T-cell (primary cell): Measurements from ENCODE around the gene ROBO1. TPM values are rescaled to one million over a fixed set of nuclear protein-coding genes. Genes with fewer than 3 reads are reported as not detected.

Experiments used
- ATAC-seq, 4 experiments: fragments of 200-7000 bp in 3 of 4; fragments of 150-1000 bp in 1 of 4; cut with Tn5 transposase; replicated peaks in 1 of 4; 1 replicate in 3 of 4; 2 replicates in 1 of 4; pipeline ENCODE4 v1.10.0; 2021; ENCODE audit warnings: moderate library complexity in 3 of 4, mild to moderate bottlenecking in 2 of 4, moderate number of reproducible peaks in 1 of 4
- CTCF ChIA-PET, 2 donors: fragments of 300-600 bp; sonication (Branson Sonifier 250); formaldehyde crosslinking; loops; one replicate each; lab custom pipeline; 2022; ENCODE audit warnings: antibody characterized with exemption in 2 of 2; lab: Charles Lee
- POLR2A ChIA-PET, 2 donors: fragments of 300-600 bp; sonication (Branson Sonifier 250); formaldehyde crosslinking; loops; one replicate each; lab custom pipeline; 2022; ENCODE audit warnings: antibody characterized with exemption in 2 of 2; lab: Charles Lee
- DNase-seq, 35 experiments: peaks; one replicate each; pipeline versions ENCODE4 v3.0.0 to v3.0.0-alpha.2; 2013 to 2023
- H3K27ac ChIP-seq: one replicate; pipeline ENCODE4 v1.5.1; 2013; ENCODE audit warnings: low read length
- H3K27me3 ChIP-seq, 2 experiments: replicated peaks in 1 of 2; 1 replicate in 1 of 2; 2 replicates in 1 of 2; pipeline versions ENCODE4 v1.6.1 to v1.7.0; 2013; ENCODE audit warnings: low read length in 1 of 2, mixed read lengths in 1 of 2; ENCODE audit not compliant: control insufficient read depth in 2 of 2, insufficient read depth in 2 of 2; ENCODE audit errors: extremely low read depth in 1 of 2
- H3K36me3 ChIP-seq, 2 donors: 1 replicate in 1 of 2; 2 replicates in 1 of 2; pipeline versions ENCODE4 v1.6.1 to v1.7.0; 2013; ENCODE audit warnings: low read length in 1 of 2; ENCODE audit not compliant: control insufficient read depth in 2 of 2, insufficient read depth in 1 of 2; ENCODE audit errors: extremely low read depth in 1 of 2
- H3K4me1 ChIP-seq, 2 experiments: 1 replicate in 1 of 2; 2 replicates in 1 of 2; pipeline versions ENCODE4 v1.6.1 to v1.7.0; 2013; ENCODE audit warnings: low read length in 2 of 2, mixed read lengths in 1 of 2; ENCODE audit not compliant: insufficient read depth in 2 of 2, control insufficient read depth in 1 of 2; ENCODE audit errors: extremely low read depth in 1 of 2
- H3K4me3 ChIP-seq, 2 donors: 1 replicate in 1 of 2; 2 replicates in 1 of 2; pipeline versions ENCODE4 v1.5.1 to v1.7.0; 2013; ENCODE audit warnings: mild to moderate bottlenecking in 2 of 2, low read length in 1 of 2, moderate library complexity in 1 of 2; ENCODE audit not compliant: control insufficient read depth in 1 of 2; ENCODE audit errors: extremely low read depth in 1 of 2
- H3K9me3 ChIP-seq: 2 replicates; pipeline ENCODE4 v1.7.0; 2013
- H3K27ac Mint-ChIP-seq, 2 donors: one replicate each; pipeline ENCODE4 v1.8.0; 2020 to 2021; ENCODE audit warnings: mild to moderate bottlenecking in 2 of 2, mixed read lengths in 2 of 2
- H3K27me3 Mint-ChIP-seq, 2 donors: one replicate each; pipeline ENCODE4 v1.8.0; 2021 to 2022; ENCODE audit warnings: mixed read lengths in 2 of 2
- H3K36me3 Mint-ChIP-seq: one replicate; pipeline ENCODE4 v1.8.0; 2021; ENCODE audit warnings: mixed read lengths
- H3K4me1 Mint-ChIP-seq, 3 donors: one replicate each; pipeline ENCODE4 v1.8.0; 2020 to 2022; ENCODE audit warnings: mixed read lengths in 3 of 3, mild to moderate bottlenecking in 1 of 3
- H3K4me3 Mint-ChIP-seq, 3 donors: one replicate each; pipeline ENCODE4 v1.8.0; 2020 to 2022; ENCODE audit warnings: mild to moderate bottlenecking in 3 of 3, mixed read lengths in 3 of 3, moderate library complexity in 3 of 3
- H3K9me3 Mint-ChIP-seq, 3 donors: one replicate each; pipeline ENCODE4 v1.8.0; 2020 to 2022; ENCODE audit warnings: mixed read lengths in 3 of 3
- WGBS: methylation state at CpG from one replicate; pipeline ENCODE4 v1.1.5; 2013; ENCODE audit warnings: missing lambda C conversion rate; ENCODE audit not compliant: insufficient coverage; 5-methylcytosine and 5-hydroxymethylcytosine counted together
- total RNA-seq, 35 experiments: library from RNA in 6 of 35; stranded (reverse) in 6 of 35; fragments of 120-200 nt in 1 of 35; gene quantifications; one replicate each; pipeline versions ENCODE4 v1.2.1 to v1.2.4 and lab custom pipeline; 2013 to 2026

The ROBO1 gene
- total RNA-seq, 5 donors from 2014 or later (not counting 1 experiment from before 2014, with no cell fraction given): 0.20 to 2.4 (median 1.7) TPM

- ChIA-PET CTCF (no interaction called here), POLR2A (no interaction called here)
- ATAC-seq: no peak
- H3K27ac ChIP-seq: no peak overlapping the region
- DNase-seq: no peak
- H3K27ac Mint-ChIP-seq: no peak overlapping the region
- H3K9me3 Mint-ChIP-seq: peaks cover 9 to 22% (median 15%) of the 10 kb centered on the region in 3 donors
- H3K36me3 ChIP-seq: no peaks in the 10 kb centered on the region
- no peaks in the 10 kb centered on the region for H3K27me3 ChIP-seq
- H3K4me1 Mint-ChIP-seq: no peaks in the 10 kb centered on the region
- no peaks in the 10 kb centered on the region for H3K36me3 Mint-ChIP-seq
- no peak overlapping the region for H3K4me3 ChIP-seq
- H3K4me1 ChIP-seq: no peaks in the 10 kb centered on the region
- no CpG with 5 or more reads among the region's 1 CpG for WGBS
- H3K4me3 Mint-ChIP-seq: no peak overlapping the region
- H3K9me3 ChIP-seq: no peaks in the 10 kb centered on the region
- no peaks in the 10 kb centered on the region for H3K27me3 Mint-ChIP-seq
These were observed 567.8 kb downstream of the ROBO1 start for GRCh38 chr3:79199966-79200365.

GRCh38 chr3:79187426-79187825 is 580.4 kb downstream of the ROBO1 start:
- ATAC-seq (no peak), DNase-seq (no peak)
- Histone ChIP-seq H3K4me3 (no peak overlapping the region), H3K4me1 (no peaks in the 10 kb centered on the region), H3K27me3 (no peaks in the 10 kb centered on the region), H3K36me3 (no peaks in the 10 kb centered on the region), H3K27ac (no peak overlapping the region), H3K9me3 (no peaks in the 10 kb centered on the region)
- H3K4me1 Mint-ChIP-seq: no peaks in the 10 kb centered on the region
- POLR2A ChIA-PET: no interaction called here
- no peaks in the 10 kb centered on the region for H3K27me3 Mint-ChIP-seq
- CTCF ChIA-PET: interaction anchor here in 1 of 2 donors (0.6 kb wide), 1 partner anchor 27 kb away, joined by 3 read pairs; no protein-coding TSS in a partner anchor
- peaks cover 13 to 17% (median 14%) of the 10 kb centered on the region in 3 donors for H3K9me3 Mint-ChIP-seq
- 81% methylated on average over 4 of the region's 5 CpGs for WGBS
- no peaks in the 10 kb centered on the region for H3K36me3 Mint-ChIP-seq
- no peak overlapping the region for H3K4me3 Mint-ChIP-seq
- H3K27ac Mint-ChIP-seq: no peak overlapping the region

GRCh38 chr3:79184251-79184650 is 583.5 kb downstream of the ROBO1 start:
- Mint-ChIP-seq H3K36me3 (no peaks in the 10 kb centered on the region), H3K27me3 (no peaks in the 10 kb centered on the region), H3K9me3 (peaks cover 18 to 23% (median 20%) of the 10 kb centered on the region in 3 donors), H3K27ac (no peak overlapping the region), H3K4me1 (no peaks in the 10 kb centered on the region), H3K4me3 (no peak overlapping the region)
- no peaks in the 10 kb centered on the region for H3K27me3 ChIP-seq
- DNase-seq (no peak), ATAC-seq (no peak)
- ChIA-PET CTCF (interaction anchor here in 1 of 2 donors (0.7 kb wide), 1 partner anchor 24 kb away, joined by 3 read pairs; no protein-coding TSS in a partner anchor), POLR2A (no interaction called here)
- no peak overlapping the region for H3K4me3 ChIP-seq
- no peaks in the 10 kb centered on the region for H3K4me1 ChIP-seq
- no peaks in the 10 kb centered on the region for H3K9me3 ChIP-seq
- H3K36me3 ChIP-seq: no peaks in the 10 kb centered on the region
- no peak overlapping the region for H3K27ac ChIP-seq
- WGBS: 25% methylated on average over 2 of the region's 3 CpGs

GRCh38 chr3:79183496-79183895 is 584.3 kb downstream of the ROBO1 start:
- H3K27ac ChIP-seq: no peak overlapping the region
- Mint-ChIP-seq H3K4me3 (no peak overlapping the region), H3K4me1 (no peaks in the 10 kb centered on the region), H3K27me3 (no peaks in the 10 kb centered on the region), H3K36me3 (no peaks in the 10 kb centered on the region), H3K27ac (no peak overlapping the region), H3K9me3 (peaks cover 18 to 23% (median 20%) of the 10 kb centered on the region in 3 donors)
- H3K9me3 ChIP-seq: no peaks in the 10 kb centered on the region
- ATAC-seq (no peak), DNase-seq (no peak)
- no peak overlapping the region for H3K4me3 ChIP-seq
- ChIA-PET POLR2A (no interaction called here), CTCF (no interaction called here)
- H3K36me3 ChIP-seq: no peaks in the 10 kb centered on the region
- H3K27me3 ChIP-seq: no peaks in the 10 kb centered on the region
- no peaks in the 10 kb centered on the region for H3K4me1 ChIP-seq
- WGBS: 100% methylated on average over 1 of the region's 1 CpG

GRCh38 chr3:79178471-79179180 is 589.2 kb downstream of the ROBO1 start:
- DNase-seq: no peak
- H3K9me3 Mint-ChIP-seq: peaks cover 11 to 18% (median 15%) of the 10 kb centered on the region in 3 donors
- Histone ChIP-seq H3K9me3 (no peaks in the 10 kb centered on the region), H3K4me3 (no peak overlapping the region), H3K36me3 (no peaks in the 10 kb centered on the region), H3K27ac (no peak overlapping the region), H3K27me3 (no peaks in the 10 kb centered on the region), H3K4me1 (no peaks in the 10 kb centered on the region)
- no peaks in the 10 kb centered on the region for H3K36me3 Mint-ChIP-seq
- ATAC-seq: no peak
- H3K27ac Mint-ChIP-seq: no peak overlapping the region
- no peaks in the 10 kb centered on the region for H3K4me1 Mint-ChIP-seq
- ChIA-PET CTCF (interaction anchor here in 1 of 2 donors (0.6 kb wide), 1 partner anchor 481 kb away, joined by 3 read pairs; no protein-coding TSS in a partner anchor), POLR2A (interaction anchor here in 1 of 2 donors (0.6 kb wide), 1 partner anchor 8 kb away, joined by 3 read pairs; no protein-coding TSS in a partner anchor)
- no peaks in the 10 kb centered on the region for H3K27me3 Mint-ChIP-seq
- no peak overlapping the region for H3K4me3 Mint-ChIP-seq
- 40% methylated on average over 1 of the region's 5 CpGs for WGBS

- Histone ChIP-seq H3K27me3 (no peaks in the 10 kb centered on the region), H3K4me3 (no peak overlapping the region), H3K4me1 (no peaks in the 10 kb centered on the region), H3K36me3 (no peaks in the 10 kb centered on the region), H3K27ac (no peak overlapping the region), H3K9me3 (no peaks in the 10 kb centered on the region)
- Mint-ChIP-seq H3K36me3 (no peaks in the 10 kb centered on the region), H3K4me3 (no peak overlapping the region), H3K27me3 (no peaks in the 10 kb centered on the region), H3K27ac (no peak overlapping the region), H3K4me1 (no peaks in the 10 kb centered on the region), H3K9me3 (peaks cover 3 to 11% (median 6%) of the 10 kb centered on the region in 3 donors)
- DNase-seq (no peak), ATAC-seq (no peak)
- WGBS: no CpG with 5 or more reads among the region's 1 CpG
- ChIA-PET POLR2A (no interaction called here), CTCF (no interaction called here)
These were observed 591.9 kb downstream of the ROBO1 start for GRCh38 chr3:79175870-79176269.
